DMS114 treated with DMSO at 0.1 percent for 48 hours (cell line): ENCODE measurements around the gene TRIM22.
A peak's percentile ranks its signal among the peaks of the same experiment; 100 is the strongest.
"Not testable (repeated sequence)": the region's sequence is repeated elsewhere in the genome, so short reads cannot be mapped to it uniquely, and the experiment has no call there.

Experiments
- DNase-seq: peaks from one replicate; lab custom pipeline; 2025; ENCODE audit not compliant: unreplicated experiment; lab: John Stamatoyannopoulos, UW

Gene TRIM22, protein sequence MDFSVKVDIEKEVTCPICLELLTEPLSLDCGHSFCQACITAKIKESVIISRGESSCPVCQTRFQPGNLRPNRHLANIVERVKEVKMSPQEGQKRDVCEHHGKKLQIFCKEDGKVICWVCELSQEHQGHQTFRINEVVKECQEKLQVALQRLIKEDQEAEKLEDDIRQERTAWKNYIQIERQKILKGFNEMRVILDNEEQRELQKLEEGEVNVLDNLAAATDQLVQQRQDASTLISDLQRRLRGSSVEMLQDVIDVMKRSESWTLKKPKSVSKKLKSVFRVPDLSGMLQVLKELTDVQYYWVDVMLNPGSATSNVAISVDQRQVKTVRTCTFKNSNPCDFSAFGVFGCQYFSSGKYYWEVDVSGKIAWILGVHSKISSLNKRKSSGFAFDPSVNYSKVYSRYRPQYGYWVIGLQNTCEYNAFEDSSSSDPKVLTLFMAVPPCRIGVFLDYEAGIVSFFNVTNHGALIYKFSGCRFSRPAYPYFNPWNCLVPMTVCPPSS

GRCh38 chr11:5689551-5689983 is at the start of gene TRIM22:
TRIM22 (plus strand) TSS chr11:5689790; CDS start chr11:5696233, 6,443 bp downstream.
- DNase-seq = no peak

- no peak for DNase-seq
These were observed 49.6 kb upstream of the TRIM22 start for GRCh38 chr11:5639953-5640352.

- DNase-seq = no peak
These were observed 46.0 kb upstream of the TRIM22 start for GRCh38 chr11:5643585-5643984.

DNA sequence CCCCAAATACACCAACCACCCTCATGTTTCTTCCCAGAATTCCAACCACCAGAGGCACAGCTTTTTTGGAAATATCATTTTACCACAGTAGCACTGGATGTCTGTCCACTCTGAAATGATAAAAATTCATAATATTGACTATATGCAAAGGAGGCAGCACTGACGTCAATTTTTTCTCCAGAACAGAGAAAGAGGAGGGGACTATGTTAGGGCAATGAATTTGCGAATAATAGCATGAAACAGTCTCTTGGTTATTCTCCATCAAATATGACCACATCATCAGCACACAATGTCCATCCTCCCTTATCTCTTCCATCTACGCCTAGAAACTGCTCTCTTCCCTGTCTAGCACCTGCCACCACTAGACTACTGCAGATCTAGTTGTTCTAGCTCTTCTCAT is 43.5 kb upstream of the TRIM22 start:
- no peak for DNase-seq

DNA sequence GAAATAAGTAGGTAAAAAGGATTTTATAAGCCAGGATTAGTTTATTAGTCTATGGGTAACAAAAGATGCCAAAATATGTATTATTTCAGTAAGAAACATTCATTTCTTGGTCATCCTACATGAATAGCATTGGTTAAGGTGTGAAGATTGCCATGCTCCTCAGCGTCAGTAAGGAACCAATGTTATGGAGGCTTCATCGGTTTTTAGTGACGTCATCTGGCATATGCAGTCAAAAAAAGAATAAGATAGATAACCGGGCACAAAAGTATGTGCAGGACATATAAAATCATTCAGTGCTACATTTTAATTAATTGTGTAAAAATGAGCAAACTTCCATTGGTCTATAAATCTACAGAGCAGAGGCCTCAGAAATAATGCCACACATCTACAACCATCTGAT is 34.1 kb upstream of the TRIM22 start:
- DNase-seq = no peak

DNA sequence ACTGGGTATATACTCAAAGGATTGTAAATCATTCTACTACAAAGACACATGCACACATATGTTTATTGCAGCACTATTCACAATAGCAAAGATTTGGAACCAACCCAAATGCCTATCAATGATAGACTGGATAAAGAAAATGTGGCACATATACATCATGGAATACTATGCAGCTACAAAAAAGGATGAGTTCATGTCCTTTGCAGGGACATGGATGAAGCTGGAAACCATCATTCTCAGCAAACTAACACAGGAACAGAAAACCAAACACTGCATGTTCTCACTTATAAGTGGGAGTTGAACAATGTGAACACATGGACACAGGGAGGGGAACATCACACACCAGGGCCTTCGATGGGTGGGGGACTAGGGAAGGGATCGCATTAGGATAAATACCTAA is 32.6 kb upstream of the TRIM22 start:
- DNase-seq = not testable (repeated sequence)

DNA sequence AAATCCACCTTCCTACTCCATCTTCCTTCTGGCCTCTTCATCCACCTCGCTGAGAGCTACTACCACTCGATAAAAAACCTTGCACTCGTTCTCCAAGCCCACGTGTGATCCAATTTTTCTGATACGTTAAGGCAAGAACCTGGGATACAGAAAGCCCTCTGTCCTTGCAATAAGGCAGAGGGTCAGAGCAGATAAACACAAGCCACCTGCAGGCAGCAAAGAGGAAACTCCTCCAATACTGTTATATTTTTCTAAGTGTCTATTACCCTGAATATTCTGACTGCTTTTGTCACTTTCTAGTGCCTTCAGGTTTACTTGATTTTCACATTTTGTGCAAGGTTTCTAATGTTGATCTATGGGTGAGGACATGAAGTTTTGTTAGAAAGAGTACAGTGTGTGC is 31.3 kb upstream of the TRIM22 start:
- DNase-seq = no peak

- DNase-seq = no peak
These were observed 26.1 kb upstream of the TRIM22 start for GRCh38 chr11:5663511-5663910.

DNA sequence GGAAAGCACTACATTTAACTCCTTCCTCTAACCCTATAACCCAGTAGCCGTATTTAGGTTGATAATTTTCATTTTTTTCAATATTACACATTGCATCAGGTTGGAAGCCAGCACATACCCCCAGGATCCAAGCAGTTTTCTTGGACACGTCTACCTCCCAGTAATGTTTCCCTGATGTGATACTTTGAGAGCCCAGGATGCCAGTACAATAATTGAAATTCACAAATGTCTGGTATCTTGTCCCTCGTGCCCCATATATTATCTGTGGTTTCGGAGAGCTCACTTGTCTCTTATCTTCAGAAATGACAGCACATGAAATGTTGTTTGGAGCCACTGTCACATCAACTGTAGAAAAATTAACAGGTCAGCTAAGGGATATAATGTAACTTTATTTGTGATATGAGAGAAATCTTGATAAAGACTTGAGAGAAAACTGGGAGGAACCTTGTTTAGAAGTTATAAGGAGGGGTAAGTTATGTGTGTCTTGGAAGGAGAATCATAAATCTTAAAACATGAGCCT is 24.5 kb upstream of the TRIM22 start:
- no peak for DNase-seq

- no peak for DNase-seq
These were observed 23.7 kb upstream of the TRIM22 start for GRCh38 chr11:5665746-5666401.

GRCh38 chr11:5666402-5666793 is 23.2 kb upstream of the TRIM22 start:
- no peak for DNase-seq

GRCh38 chr11:5671831-5672230 is 17.8 kb upstream of the TRIM22 start:
- DNase-seq = no peak

DNA sequence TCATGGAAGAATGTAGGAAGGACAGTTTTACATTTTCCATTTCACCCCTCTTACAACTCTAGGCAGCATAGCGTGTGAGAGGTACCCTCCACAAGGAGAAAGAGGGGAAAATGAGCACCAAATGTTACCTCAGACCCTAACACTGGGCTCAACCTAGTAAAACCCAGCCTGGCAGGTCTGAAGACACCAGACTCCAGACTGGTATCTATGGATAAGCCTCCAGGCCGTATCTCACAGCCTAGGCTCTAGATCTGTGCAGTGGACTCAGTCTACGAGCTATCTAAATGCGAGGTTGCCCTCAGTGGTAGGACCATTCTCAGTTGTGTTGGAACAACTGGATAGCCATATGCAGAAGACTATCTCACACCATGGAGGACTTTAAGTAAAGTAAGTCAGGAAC is 15.2 kb upstream of the TRIM22 start:
- DNase-seq = no peak

GRCh38 chr11:5679811-5680210 is 9.8 kb upstream of the TRIM22 start:
- no peak for DNase-seq

DNA sequence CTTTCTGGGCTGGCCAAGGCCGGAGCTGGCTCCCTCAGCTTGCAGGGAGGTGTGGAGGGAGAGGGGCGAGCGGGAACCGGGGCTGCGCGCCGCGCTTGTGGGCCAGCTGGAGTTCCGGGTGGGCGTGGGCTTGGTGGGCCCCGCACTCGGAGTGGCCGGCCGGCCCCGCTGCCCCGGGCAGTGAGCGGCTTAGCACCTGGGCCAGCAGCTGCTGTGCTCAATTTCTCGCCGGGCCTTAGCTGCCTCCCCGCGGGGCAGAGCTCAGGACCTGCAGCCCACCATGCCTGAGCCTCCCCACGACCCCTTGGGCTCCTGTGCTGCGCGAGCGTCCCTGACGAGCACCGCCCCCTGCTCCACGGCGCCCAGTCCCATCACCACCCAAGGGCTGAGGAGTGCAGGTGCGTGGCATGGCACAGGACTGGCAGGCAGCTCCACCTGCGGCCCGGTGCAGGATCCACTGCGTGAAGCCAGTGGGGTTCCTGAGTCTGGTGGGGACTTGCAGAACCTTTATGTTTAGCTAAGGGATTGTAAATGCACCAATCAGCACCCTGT is 6.6 kb upstream of the TRIM22 start:
- DNase-seq = not testable (repeated sequence)

DNA sequence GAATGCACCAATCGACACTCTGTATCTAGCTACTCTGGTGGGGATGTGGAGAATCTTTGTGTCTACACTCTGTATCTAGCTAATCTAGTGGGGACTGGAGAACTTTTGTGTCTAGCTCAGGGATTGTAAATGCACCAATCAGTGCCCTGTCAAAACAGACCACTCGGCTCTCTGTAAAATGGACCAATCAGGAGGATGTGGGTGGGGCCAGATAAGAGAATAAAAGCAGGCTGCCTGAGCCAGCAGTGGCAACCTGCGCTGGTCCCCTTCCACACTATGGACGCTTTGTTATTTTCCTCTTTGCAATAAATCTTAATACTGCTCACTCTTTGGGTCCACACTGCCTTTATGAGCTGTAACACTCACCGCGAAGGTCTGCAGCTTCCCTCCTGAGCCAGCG is 6.0 kb upstream of the TRIM22 start:
- not testable (repeated sequence) for DNase-seq

DNA sequence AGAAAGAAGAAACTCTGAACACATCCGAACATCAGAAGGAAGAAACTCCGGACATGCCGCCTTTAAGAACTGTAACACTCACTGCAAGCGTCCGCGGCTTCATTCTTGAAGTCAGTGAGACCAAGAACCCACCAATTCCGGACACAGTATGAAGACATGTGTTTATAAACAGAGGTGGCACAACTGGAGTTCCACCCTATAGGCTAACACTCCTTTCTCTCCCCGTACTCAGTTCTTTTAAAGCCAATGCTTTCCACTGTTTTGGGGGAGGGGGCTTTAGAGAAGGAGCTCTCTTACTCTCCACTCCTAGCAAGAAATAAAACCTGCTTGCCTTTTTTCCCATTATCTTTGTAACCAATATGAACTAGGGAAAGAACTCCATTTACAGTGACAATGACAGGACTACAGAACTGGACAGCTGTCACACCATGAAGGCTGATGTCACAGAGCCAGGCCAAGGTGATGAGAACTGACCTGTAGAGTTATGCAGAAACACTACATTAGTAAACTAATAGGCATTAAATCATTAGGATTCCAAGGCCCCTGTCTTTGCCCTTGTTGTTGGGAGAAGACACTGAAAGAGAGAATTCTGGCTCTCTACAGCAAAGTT is 5.4 kb upstream of the TRIM22 start:
- DNase-seq = no peak

- peak; percentile 49 for DNase-seq
These were observed 4.8 kb upstream of the TRIM22 start, which contains the start of gene TRIM5 for GRCh38 chr11:5684646-5685362. TRIM5 (minus strand) TSS chr11:5685074; CDS start chr11:5680177, 4,897 bp downstream.

- DNase-seq = no peak
These were observed 3.2 kb upstream of the TRIM22 start for GRCh38 chr11:5686426-5686825.

GRCh38 chr11:5688482-5688881 is 1.1 kb upstream of the TRIM22 start:
- DNase-seq = no peak

DNA sequence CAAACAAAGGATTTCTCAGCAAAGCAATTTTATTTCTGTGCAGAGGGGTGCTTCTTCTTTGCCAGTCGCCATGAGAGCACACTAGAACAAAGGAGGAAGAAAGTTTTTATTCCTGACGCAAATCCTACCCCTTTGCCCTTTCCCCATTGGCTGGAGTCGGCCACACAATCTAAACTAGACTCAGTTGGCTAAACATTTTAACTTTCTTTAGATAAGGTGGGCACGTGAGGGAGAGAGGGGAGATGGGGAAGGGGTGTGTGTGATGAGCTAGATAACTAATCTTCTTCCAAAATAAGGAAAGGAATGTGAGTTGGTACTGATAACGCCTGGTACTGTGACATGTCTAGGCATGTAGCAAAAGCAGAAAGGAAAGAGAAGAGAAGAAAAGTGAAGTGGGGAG is 626 bp downstream of the TRIM22 start:
- DNase-seq = no peak
